Measurements from ENCODE around the gene ZFHX3. TPM values are rescaled to one million over a fixed set of nuclear protein-coding genes. Genes with fewer than 3 reads are reported as not detected.

Gene ZFHX3
- total and polyA plus RNA-seq, 9 of the 15 experiments (the other 6 are each of a cell fraction or from before 2014, with no cell fraction given): 0.01 to 0.23 (median 0.06) TPM; not detected in 4

DNA sequence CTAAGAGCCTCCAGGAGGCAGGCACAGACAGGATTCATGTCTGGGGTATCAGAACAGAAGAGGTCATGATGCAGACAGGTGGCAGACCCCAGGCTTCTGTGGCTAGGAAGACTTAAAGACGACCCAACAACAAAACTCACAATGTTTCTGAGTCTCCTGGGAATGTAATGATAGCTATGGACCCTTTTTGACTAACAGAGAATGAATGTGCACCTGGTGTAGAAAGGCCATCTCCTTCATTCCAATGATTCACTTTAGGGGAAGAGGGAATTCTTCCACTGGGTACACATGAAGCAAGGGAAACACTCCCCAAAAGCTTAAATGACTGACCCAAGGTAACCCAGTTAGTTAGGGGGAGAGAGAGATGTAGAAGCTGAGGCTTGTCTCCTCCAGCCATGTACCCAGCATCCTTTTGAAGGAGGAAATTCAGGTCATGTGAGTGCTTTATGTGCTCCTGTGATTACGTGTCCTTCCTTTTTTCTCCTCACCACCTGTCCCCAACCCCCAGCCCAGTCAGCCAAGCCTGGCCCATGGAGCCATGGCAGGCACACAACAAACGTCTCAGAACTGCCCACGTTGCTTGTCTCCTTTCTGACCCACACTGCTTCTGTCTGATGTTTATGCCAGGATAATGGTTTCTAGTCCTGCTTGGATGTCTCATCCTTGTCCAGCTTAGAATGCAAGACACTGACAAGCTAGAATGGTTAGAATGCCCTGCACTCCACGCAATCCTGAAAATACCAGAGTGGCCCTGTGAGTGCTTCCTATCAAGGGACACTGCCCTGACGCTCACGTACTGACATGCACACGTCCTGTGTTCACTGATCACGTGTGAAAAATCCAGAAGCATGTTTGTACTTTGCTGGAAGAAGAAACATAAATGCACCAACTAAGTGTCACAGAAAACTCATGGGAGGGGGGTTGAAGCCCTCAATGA is 156.4 kb downstream of the ZFHX3 start:
- no TSS peak for BruUV-seq (replicated peaks)
- intact Hi-C loops (cut with micrococcal nuclease) (no loop called here), in situ Hi-C loops (cut with MboI) (no loop called here)
- no peaks in the 10 kb centered on the region for H4K20me1 ChIP-seq (replicated peaks; ENCODE audit: control insufficient read depth, insufficient read depth, low read length)
- CTCF ChIA-PET (ENCODE audit: low intra/inter-chr PET ratio): no interaction called here
- TF ChIP-seq NCOA1 (IDR thresholded peaks at IDR 0.05; ENCODE audit: low read depth): no peak
- DNase-seq (ENCODE audit: extremely low read depth in 1 of 4, low spot score in 3 of 4): no peak
- no peaks in the 10 kb centered on the region for H3K9me1 ChIP-seq (ENCODE audit: control insufficient read depth, insufficient read depth, low read length)
- no peaks in the 10 kb centered on the region for H3K79me2 ChIP-seq (ENCODE audit: control insufficient read depth, insufficient read depth, low read length)
- no peaks in the 10 kb centered on the region for H3K4me1 ChIP-seq (replicated peaks in 1 of 2; ENCODE audit: control insufficient read depth in 2 of 2, insufficient read depth in 2 of 2, low read length in 2 of 2)
- no peak for FAIRE-seq
- H3K4me2 ChIP-seq (ENCODE audit: insufficient read depth, low read length): no peak overlapping the region
- POLR2A ChIA-PET: no interaction called here
- no peak overlapping the region for H3K27ac ChIP-seq (ENCODE audit: extremely low read depth, low read depth, low read length)
- H3K4me3 ChIP-seq: no peak overlapping the region
- 0% methylated on average over 7 of the region's 9 CpGs for WGBS (ENCODE audit: insufficient coverage, low coverage, missing lambda C conversion rate)
- H3K27me3 ChIP-seq (ENCODE audit: control insufficient read depth in 2 of 2, insufficient read depth in 2 of 2, low read length in 2 of 2): peaks cover under 1 to 16% of the 10 kb centered on the region in 2 experiments; a peak in 3 of 5 replicates
- no peak for ATAC-seq
- no peak overlapping the region for H2AFZ ChIP-seq (ENCODE audit: low read depth, low read length)
- no peaks in the 10 kb centered on the region for H3K36me3 ChIP-seq (ENCODE audit: control insufficient read depth, insufficient read depth, low read length)
- H3K9ac ChIP-seq (ENCODE audit: insufficient read depth in 1 of 2, low read depth in 2 of 2, low read length in 2 of 2): no peak overlapping the region
- H3K9me3 ChIP-seq (replicated peaks; ENCODE audit: control insufficient read depth, insufficient read depth, low read depth, low read length): no peaks in the 10 kb centered on the region

DNA sequence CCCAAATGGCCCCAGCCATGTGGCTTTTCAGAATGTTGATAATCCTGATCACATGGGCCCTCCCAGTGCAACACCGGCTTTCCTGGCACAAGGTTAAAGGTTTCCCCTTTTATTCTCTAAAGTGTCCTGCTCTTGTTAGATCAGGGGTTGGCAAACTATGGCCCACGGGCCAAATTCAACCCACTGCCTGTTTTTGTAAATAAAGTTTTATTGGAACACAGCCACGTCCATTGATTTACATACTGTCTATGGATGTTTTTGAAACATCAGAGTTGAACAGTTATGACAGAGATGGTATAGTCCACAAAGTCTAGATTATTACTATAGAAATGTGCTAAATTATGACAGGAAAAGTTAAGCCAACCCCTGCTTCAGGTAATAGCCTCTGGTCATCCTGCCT is 157.3 kb downstream of the ZFHX3 start:
- FAIRE-seq (no peak), ATAC-seq (no peak), DNase-seq (ENCODE audit: extremely low read depth in 1 of 4, low spot score in 3 of 4) (no peak)
- H3K9ac ChIP-seq (ENCODE audit: insufficient read depth in 1 of 2, low read depth in 2 of 2, low read length in 2 of 2): no peak overlapping the region
- no peaks in the 10 kb centered on the region for H3K36me3 ChIP-seq (ENCODE audit: control insufficient read depth, insufficient read depth, low read length)
- H3K4me1 ChIP-seq (replicated peaks in 1 of 2; ENCODE audit: control insufficient read depth in 2 of 2, insufficient read depth in 2 of 2, low read length in 2 of 2): no peaks in the 10 kb centered on the region
- POLR2A ChIA-PET: interaction anchor here (0.6 kb wide), 1 partner anchor 236 kb away, joined by 3 read pairs; no protein-coding TSS in a partner anchor
- H3K4me3 ChIP-seq: no peak overlapping the region
- H2AFZ ChIP-seq (ENCODE audit: low read depth, low read length): no peak overlapping the region
- H3K27me3 ChIP-seq (ENCODE audit: control insufficient read depth in 2 of 2, insufficient read depth in 2 of 2, low read length in 2 of 2): peaks cover 0 to 10% of the 10 kb centered on the region in 2 experiments; a peak in 3 of 5 replicates
- H3K27ac ChIP-seq (ENCODE audit: extremely low read depth, low read depth, low read length): no peak overlapping the region
- H3K4me2 ChIP-seq (ENCODE audit: insufficient read depth, low read length): no peak overlapping the region
- no peaks in the 10 kb centered on the region for H4K20me1 ChIP-seq (replicated peaks; ENCODE audit: control insufficient read depth, insufficient read depth, low read length)
- 0% methylated on average over 3 of the region's 3 CpGs for WGBS (ENCODE audit: insufficient coverage, low coverage, missing lambda C conversion rate)
- TF ChIP-seq ZBTB40 (IDR thresholded peaks at IDR 0.05): peak; percentile 79
- TF ChIP-seq ZBTB40 (CRISPR knock-in tag; IDR thresholded peaks at IDR 0.05): no peak
- TF ChIP-seq ZNF668 (CRISPR knock-in tag; IDR thresholded peaks at IDR 0.05): no peak
- BruUV-seq (replicated peaks): no TSS peak
- H3K9me1 ChIP-seq (ENCODE audit: control insufficient read depth, insufficient read depth, low read length): no peaks in the 10 kb centered on the region
- H3K79me2 ChIP-seq (ENCODE audit: control insufficient read depth, insufficient read depth, low read length): no peaks in the 10 kb centered on the region
- intact Hi-C loops (cut with micrococcal nuclease): no loop called here
- H3K9me3 ChIP-seq (replicated peaks; ENCODE audit: control insufficient read depth, insufficient read depth, low read depth, low read length): no peaks in the 10 kb centered on the region
- CTCF ChIA-PET (ENCODE audit: low intra/inter-chr PET ratio): no interaction called here
- in situ Hi-C loops (cut with MboI): no loop called here

Data from K562 (cell line).